ENCODE measurements around the gene OIP5. TPM values are rescaled to one million over a fixed set of nuclear protein-coding genes. Genes with fewer than 3 reads are reported as not detected.
A peak's percentile ranks its signal among the peaks of the same experiment; 100 is the strongest.
"Not testable (repeated sequence)": the region's sequence is repeated elsewhere in the genome, so short reads cannot be mapped to it uniquely, and the experiment has no call there.

The OIP5 gene
- polyA plus RNA-seq, 3 donors: 0.05 to 0.28 (median 0.22) TPM

DNA sequence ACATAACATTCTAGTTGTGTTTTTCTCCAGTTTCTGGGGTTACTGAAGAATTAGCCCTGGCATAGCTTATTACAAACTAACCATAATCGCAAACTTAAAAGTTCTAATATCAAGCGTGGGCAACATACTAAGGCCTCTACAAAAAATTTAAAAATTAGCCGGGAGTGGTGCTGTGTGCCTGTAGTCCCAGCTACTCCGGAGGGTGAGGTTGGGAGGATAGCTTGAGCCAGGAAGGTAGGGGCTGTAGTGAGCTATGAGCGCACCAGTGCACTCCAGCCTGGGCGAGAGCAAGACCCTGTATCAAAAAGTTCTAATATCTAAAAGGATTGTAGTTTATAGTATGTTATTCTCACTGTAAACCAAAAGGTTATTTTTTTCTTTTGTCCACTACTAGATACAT is 1.1 kb downstream of the OIP5 start:
- H3K4me2 ChIP-seq (replicated peaks; ENCODE audit: extremely low read depth, low read length, poor library complexity, severe bottlenecking): peak overlapping the region; percentile 97
- no peaks in the 10 kb centered on the region for H3K27me3 ChIP-seq (ENCODE audit: control insufficient read depth in 2 of 2, insufficient read depth in 2 of 2, low read length in 2 of 2)
- H2AFZ ChIP-seq (ENCODE audit: insufficient read depth, low read depth, low read length, poor library complexity, severe bottlenecking): peak overlapping the region; percentile 100

DNA sequence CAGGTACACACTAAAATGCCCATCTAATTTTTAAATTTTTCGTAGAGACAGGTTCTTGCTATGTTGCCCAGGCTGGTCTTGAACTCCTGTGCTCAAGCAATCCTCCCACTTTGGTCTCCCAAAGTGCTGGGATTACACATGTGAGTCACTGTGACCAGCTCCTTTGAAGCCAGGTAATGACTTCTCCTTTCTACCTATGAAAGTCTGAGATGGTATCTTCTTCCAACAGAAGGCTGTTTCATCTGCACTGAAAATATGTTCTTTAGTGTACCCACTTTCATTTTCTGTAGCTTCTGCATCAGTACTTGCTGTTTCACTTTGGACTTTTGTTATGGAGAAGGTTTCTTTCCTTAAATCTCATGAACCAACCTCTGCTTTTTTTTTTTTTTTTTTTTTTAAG is 8.8 kb downstream of the OIP5 start:
- H4K20me1 ChIP-seq (ENCODE audit: insufficient read depth, low read length): no peaks in the 10 kb centered on the region
- DNase-seq: no peak
- H3K9me3 ChIP-seq (replicated peaks in 1 of 2; ENCODE audit: control insufficient read depth in 1 of 2, insufficient read depth in 1 of 2, low read length in 2 of 2): no peaks in the 10 kb centered on the region
- WGBS (ENCODE audit: insufficient coverage): 100% methylated on average over 1 of the region's 1 CpG
- no peak overlapping the region for H2AFZ ChIP-seq (ENCODE audit: insufficient read depth, low read depth, low read length, poor library complexity, severe bottlenecking)
- H3K4me1 ChIP-seq (ENCODE audit: control insufficient read depth in 1 of 2, insufficient read depth in 2 of 2, low read length in 2 of 2): no peaks in the 10 kb centered on the region
- H3K27me3 Mint-ChIP-seq (ENCODE audit: low read depth in 3 of 3): peaks cover 0 to 1% (median 0%) of the 10 kb centered on the region in 3 donors
- no peak overlapping the region for H3K9ac ChIP-seq (ENCODE audit: insufficient read depth, low read length, poor library complexity, severe bottlenecking)
- H3K36me3 ChIP-seq (replicated peaks in 1 of 2; ENCODE audit: control insufficient read depth in 1 of 2, insufficient read depth in 2 of 2, low read length in 2 of 2): peaks cover 0 to 15% of the 10 kb centered on the region in 2 donors
- H3K27ac Mint-ChIP-seq: peak overlapping the region in 1 of 7 donors; percentile 67
- no peak overlapping the region for H3K4me3 ChIP-seq (replicated peaks in 1 of 3; ENCODE audit: low read depth in 2 of 3, low read length in 3 of 3)
- no peak overlapping the region for H3K4me3 Mint-ChIP-seq
- no peak overlapping the region for H3K27ac ChIP-seq (ENCODE audit: low read depth in 1 of 2, low read length in 2 of 2)
- H3K4me1 Mint-ChIP-seq: no peaks in the 10 kb centered on the region
- intact Hi-C loops (cut with micrococcal nuclease): no loop called here
- no peaks in the 10 kb centered on the region for H3K27me3 ChIP-seq (ENCODE audit: control insufficient read depth in 2 of 2, insufficient read depth in 2 of 2, low read length in 2 of 2)
- H3K36me3 Mint-ChIP-seq: peaks cover 14 to 50% of the 10 kb centered on the region in 2 donors
- TF ChIP-seq, protein P1, sequence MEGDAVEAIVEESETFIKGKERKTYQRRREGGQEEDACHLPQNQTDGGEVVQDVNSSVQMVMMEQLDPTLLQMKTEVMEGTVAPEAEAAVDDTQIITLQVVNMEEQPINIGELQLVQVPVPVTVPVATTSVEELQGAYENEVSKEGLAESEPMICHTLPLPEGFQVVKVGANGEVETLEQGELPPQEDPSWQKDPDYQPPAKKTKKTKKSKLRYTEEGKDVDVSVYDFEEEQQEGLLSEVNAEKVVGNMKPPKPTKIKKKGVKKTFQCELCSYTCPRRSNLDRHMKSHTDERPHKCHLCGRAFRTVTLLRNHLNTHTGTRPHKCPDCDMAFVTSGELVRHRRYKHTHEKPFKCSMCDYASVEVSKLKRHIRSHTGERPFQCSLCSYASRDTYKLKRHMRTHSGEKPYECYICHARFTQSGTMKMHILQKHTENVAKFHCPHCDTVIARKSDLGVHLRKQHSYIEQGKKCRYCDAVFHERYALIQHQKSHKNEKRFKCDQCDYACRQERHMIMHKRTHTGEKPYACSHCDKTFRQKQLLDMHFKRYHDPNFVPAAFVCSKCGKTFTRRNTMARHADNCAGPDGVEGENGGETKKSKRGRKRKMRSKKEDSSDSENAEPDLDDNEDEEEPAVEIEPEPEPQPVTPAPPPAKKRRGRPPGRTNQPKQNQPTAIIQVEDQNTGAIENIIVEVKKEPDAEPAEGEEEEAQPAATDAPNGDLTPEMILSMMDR (IDR thresholded peaks at IDR 0.05): no peak
- H3K9me3 Mint-ChIP-seq: peaks cover 0 to 2% (median 0%) of the 10 kb centered on the region in 7 donors
- no peaks in the 10 kb centered on the region for H3K79me2 ChIP-seq (ENCODE audit: insufficient read depth, low read length)
- H3K4me2 ChIP-seq (replicated peaks; ENCODE audit: extremely low read depth, low read length, poor library complexity, severe bottlenecking): no peak overlapping the region

More for the DNA sequence above, 1.1 kb downstream of the OIP5 start:
- H3K36me3 Mint-ChIP-seq: peaks cover 2 to 17% of the 10 kb centered on the region in 2 donors
- no peaks in the 10 kb centered on the region for H3K9me3 ChIP-seq (replicated peaks in 1 of 2; ENCODE audit: control insufficient read depth in 1 of 2, insufficient read depth in 1 of 2, low read length in 2 of 2)
- DNase-seq: no peak
- no peaks in the 10 kb centered on the region for H3K36me3 ChIP-seq (replicated peaks in 1 of 2; ENCODE audit: control insufficient read depth in 1 of 2, insufficient read depth in 2 of 2, low read length in 2 of 2)
- H4K20me1 ChIP-seq (ENCODE audit: insufficient read depth, low read length): no peaks in the 10 kb centered on the region
- intact Hi-C loops (cut with micrococcal nuclease): loop anchor here (5.0 kb wide), 5 partner anchors 39 to 429 kb away; partner anchors contain the start of genes RTF1 (in 2 of the 2), CHP1 (in 1 of the 2) and EXD1 (in 1 of the 2)
- TF ChIP-seq, protein P1 (IDR thresholded peaks at IDR 0.05): no peak
- H3K9me3 Mint-ChIP-seq: peaks cover 0 to 2% (median 0%) of the 10 kb centered on the region in 7 donors
- H3K27ac ChIP-seq (ENCODE audit: low read depth in 1 of 2, low read length in 2 of 2): peak overlapping the region in 1 of 2 donors; percentile 79
- peaks cover 25% of the 10 kb centered on the region for H3K4me1 Mint-ChIP-seq
- peaks cover 17 to 29% of the 10 kb centered on the region in 2 donors for H3K4me1 ChIP-seq (ENCODE audit: control insufficient read depth in 1 of 2, insufficient read depth in 2 of 2, low read length in 2 of 2)
- no CpG with 5 or more reads among the region's 6 CpGs for WGBS (ENCODE audit: insufficient coverage)
- H3K79me2 ChIP-seq (ENCODE audit: insufficient read depth, low read length): peaks cover 55% of the 10 kb centered on the region
- H3K4me3 ChIP-seq (replicated peaks in 1 of 3; ENCODE audit: low read depth in 2 of 3, low read length in 3 of 3): peak overlapping the region in 1 of 3 experiments; percentile 94
- peak overlapping the region in 1 of 7 donors; percentile 81 for H3K27ac Mint-ChIP-seq
- H3K9ac ChIP-seq (ENCODE audit: insufficient read depth, low read length, poor library complexity, severe bottlenecking): no peak overlapping the region
- H3K4me3 Mint-ChIP-seq: peak overlapping the region; percentile 96 to 100
- no peaks in the 10 kb centered on the region for H3K27me3 Mint-ChIP-seq (ENCODE audit: low read depth in 3 of 3)

DNA sequence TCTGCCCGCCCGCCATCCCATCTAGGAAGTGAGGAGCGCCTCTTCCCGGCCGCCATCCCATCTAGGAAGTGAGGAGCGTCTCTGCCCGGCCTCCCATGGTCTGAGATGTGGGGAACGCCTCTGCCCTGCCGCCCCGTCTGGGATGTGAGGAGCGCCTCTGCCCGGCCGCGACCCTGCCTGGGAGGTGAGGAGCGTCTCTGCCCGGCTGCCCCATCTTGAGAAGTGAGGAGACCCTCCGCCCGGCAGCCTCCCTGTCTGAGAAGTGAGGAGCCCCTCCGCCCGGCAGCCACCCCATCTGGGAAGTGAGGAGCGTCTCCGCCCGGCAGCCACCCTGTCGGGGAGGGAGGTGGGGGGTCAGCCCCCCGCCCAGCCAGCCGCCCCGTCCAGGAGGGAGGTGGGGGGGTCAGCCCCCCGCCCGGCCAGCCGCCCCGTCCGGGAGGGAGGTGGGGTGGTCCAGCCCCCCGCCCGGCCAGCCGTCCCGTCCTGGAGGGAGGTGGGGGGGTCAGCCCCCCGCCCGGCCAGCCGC is 11.5 kb downstream of the OIP5 start:
- H2AFZ ChIP-seq (ENCODE audit: insufficient read depth, low read depth, low read length, poor library complexity, severe bottlenecking); H3K4me3 ChIP-seq (replicated peaks in 1 of 3; ENCODE audit: low read depth in 2 of 3, low read length in 3 of 3); H3K4me2 ChIP-seq (replicated peaks; ENCODE audit: extremely low read depth, low read length, poor library complexity, severe bottlenecking); intact Hi-C loops (cut with micrococcal nuclease); H3K9me3 ChIP-seq (replicated peaks in 1 of 2; ENCODE audit: control insufficient read depth in 1 of 2, insufficient read depth in 1 of 2, low read length in 2 of 2); H3K79me2 ChIP-seq (ENCODE audit: insufficient read depth, low read length); H3K27me3 Mint-ChIP-seq (ENCODE audit: low read depth in 3 of 3); H3K27me3 ChIP-seq (ENCODE audit: control insufficient read depth in 2 of 2, insufficient read depth in 2 of 2, low read length in 2 of 2); H4K20me1 ChIP-seq (ENCODE audit: insufficient read depth, low read length); H3K9ac ChIP-seq (ENCODE audit: insufficient read depth, low read length, poor library complexity, severe bottlenecking); H3K9me3 Mint-ChIP-seq; H3K27ac Mint-ChIP-seq; H3K4me1 Mint-ChIP-seq; H3K27ac ChIP-seq (ENCODE audit: low read depth in 1 of 2, low read length in 2 of 2); DNase-seq; H3K4me3 Mint-ChIP-seq; H3K4me1 ChIP-seq (ENCODE audit: control insufficient read depth in 1 of 2, insufficient read depth in 2 of 2, low read length in 2 of 2): not testable (repeated sequence)
- WGBS (ENCODE audit: insufficient coverage): 98% methylated on average over 13 of the region's 39 CpGs
- peaks cover 3 to 25% of the 10 kb centered on the region in 2 donors for H3K36me3 ChIP-seq (replicated peaks in 1 of 2; ENCODE audit: control insufficient read depth in 1 of 2, insufficient read depth in 2 of 2, low read length in 2 of 2)
- peaks cover 15 to 48% of the 10 kb centered on the region in 2 donors for H3K36me3 Mint-ChIP-seq

Data from CD14-positive monocyte (primary cell).